B cell (primary cell): ENCODE measurements around the gene TELO2. TPM values are rescaled to one million over a fixed set of nuclear protein-coding genes. Genes with fewer than 3 reads are reported as not detected.

ENCODE experiments used
- ATAC-seq: fragments of 200-7000 bp; cut with Tn5 transposase; one replicate; pipeline ENCODE4 v1.10.0; 2021; ENCODE audit warnings: low read depth, mild to moderate bottlenecking, moderate number of reproducible peaks, moderate library complexity
- CTCF ChIA-PET: fragments of 350-600 bp; sonication (Branson Sonifier 250); formaldehyde crosslinking; loops from one replicate; lab custom pipeline; 2021; ENCODE audit warnings: antibody characterized with exemption, inconsistent platforms; lab: Charles Lee
- POLR2A ChIA-PET: fragments of 350-600 bp; sonication (Branson Sonifier 250); formaldehyde crosslinking; loops from one replicate; lab custom pipeline; 2021; ENCODE audit warnings: antibody characterized with exemption; lab: Charles Lee
- DNase-seq: peaks from one replicate; pipeline ENCODE4 v3.0.0; 2013
- H2AFZ ChIP-seq: 2 replicates; pipeline ENCODE4 v1.6.1; 2012; ENCODE audit warnings: mild to moderate bottlenecking, low read depth, low read length; ENCODE audit not compliant: insufficient read depth, poor library complexity, severe bottlenecking
- H3K27ac ChIP-seq, 2 donors: 1 replicate in 1 of 2; 2 replicates in 1 of 2; pipeline ENCODE4 v1.5.1; 2012 to 2013; ENCODE audit warnings: low read length in 2 of 2, mild to moderate bottlenecking in 2 of 2, moderate library complexity in 1 of 2
- H3K27me3 ChIP-seq, 4 experiments: fragments of 200-600 bp in 1 of 4; sonication (generic) in 1 of 4; replicated peaks in 1 of 4; 1 replicate in 2 of 4; 2 replicates in 2 of 4; pipeline versions ENCODE4 v1.6.1 to v1.7.0; 2013 to 2016; ENCODE audit warnings: low read length in 3 of 4, mild to moderate bottlenecking in 2 of 4, mixed read lengths in 1 of 4, moderate library complexity in 1 of 4; ENCODE audit not compliant: insufficient read depth in 4 of 4, control insufficient read depth in 3 of 4; ENCODE audit errors: control extremely low read depth in 1 of 4
- H3K36me3 ChIP-seq, 2 experiments: replicated peaks in 1 of 2; 1 replicate in 1 of 2; 2 replicates in 1 of 2; pipeline versions ENCODE4 v1.6.1 to v1.7.1; 2013; ENCODE audit warnings: low read length in 1 of 2; ENCODE audit not compliant: insufficient read depth in 2 of 2, control insufficient read depth in 1 of 2; ENCODE audit errors: control extremely low read depth in 1 of 2, extremely low read depth in 1 of 2
- H3K4me1 ChIP-seq, 2 donors: fragments of 200-600 bp in 1 of 2; sonication (generic) in 1 of 2; 1 replicate in 1 of 2; 2 replicates in 1 of 2; pipeline versions ENCODE4 v1.5.1 to v1.6.1; 2013 to 2017; ENCODE audit warnings: low read length in 2 of 2; ENCODE audit not compliant: control insufficient read depth in 2 of 2, insufficient read depth in 2 of 2
- H3K4me2 ChIP-seq: replicated peaks from 2 replicates; pipeline ENCODE3; 2012; ENCODE audit warnings: mild to moderate bottlenecking, low read depth, low read length; ENCODE audit not compliant: poor library complexity, severe bottlenecking
- H3K4me3 ChIP-seq, 5 experiments: fragments of 200-600 bp in 1 of 5; sonication (generic) in 1 of 5; 1 replicate in 3 of 5; 2 replicates in 2 of 5; pipeline versions ENCODE4 v1.5.1 to v1.7.0; 2011 to 2016; ENCODE audit warnings: low read length in 4 of 5, mild to moderate bottlenecking in 4 of 5, low read depth in 2 of 5, control low read depth in 1 of 5, moderate library complexity in 1 of 5; ENCODE audit not compliant: insufficient read depth in 1 of 5; ENCODE audit errors: control extremely low read depth in 1 of 5, extremely low read depth in 1 of 5
- H3K79me2 ChIP-seq: fragments of 200-600 bp; sonication (generic); one replicate; pipeline ENCODE4 v1.6.0; 2016; ENCODE audit warnings: low read length; ENCODE audit not compliant: control insufficient read depth, insufficient read depth
- H3K9ac ChIP-seq: fragments of 200-600 bp; sonication (generic); 2 replicates; pipeline ENCODE4 v1.6.1; 2017; ENCODE audit warnings: mild to moderate bottlenecking, low read length, moderate library complexity
- H3K9me3 ChIP-seq, 3 donors: one replicate each; pipeline versions ENCODE4 v1.6.1 to v1.7.1; 2013; ENCODE audit warnings: low read length in 2 of 3; ENCODE audit not compliant: control insufficient read depth in 2 of 3, insufficient read depth in 1 of 3; ENCODE audit errors: control extremely low read depth in 1 of 3
- H4K20me1 ChIP-seq: 2 replicates; pipeline ENCODE4 v1.6.0; 2012; ENCODE audit warnings: mild to moderate bottlenecking, low read length; ENCODE audit not compliant: insufficient read depth, control insufficient read depth, poor library complexity, severe bottlenecking
- H3K27ac Mint-ChIP-seq: one replicate; pipeline ENCODE4 v1.8.0; 2021; ENCODE audit warnings: mixed read lengths
- H3K27me3 Mint-ChIP-seq: one replicate; pipeline ENCODE4 v1.8.0; 2021; ENCODE audit warnings: mixed read lengths
- H3K4me1 Mint-ChIP-seq: one replicate; pipeline ENCODE4 v1.8.0; 2021; ENCODE audit warnings: mixed read lengths
- H3K4me3 Mint-ChIP-seq: one replicate; pipeline ENCODE4 v1.8.0; 2021; ENCODE audit warnings: mixed read lengths
- H3K9me3 Mint-ChIP-seq: one replicate; pipeline ENCODE4 v1.8.0; 2022; ENCODE audit warnings: mixed read lengths; ENCODE audit not compliant: insufficient read depth
- EZH2 ChIP-seq: IDR thresholded peaks from 2 replicates; pipeline ENCODE4 v1.6.1; 2012; ENCODE audit warnings: borderline replicate concordance, low read depth, mild to moderate bottlenecking, moderate library complexity, low read length; ENCODE audit not compliant: insufficient read depth, poor library complexity, severe bottlenecking
- WGBS: methylation state at CpG from one replicate; pipeline ENCODE4 v1.1.5; 2013; ENCODE audit warnings: missing lambda C conversion rate; ENCODE audit not compliant: insufficient coverage; 5-methylcytosine and 5-hydroxymethylcytosine counted together
- intact Hi-C: fragments of 100-400 bp; cut with micrococcal nuclease; formaldehyde crosslinking; loops from one replicate; pipeline ENCODE4 v1.10.0; 2022
- polyA plus RNA-seq: library from polyadenylated mRNA; depleted of rRNA; stranded (reverse); fragments of >200 nt; gene quantifications from 2 replicates; pipeline ENCODE4 v1.2.3, GENCODE V29; 2012
- total RNA-seq, 2 donors: library from RNA; stranded (reverse); fragments of 120-200 nt in 1 of 2; gene quantifications; 1 replicate in 1 of 2; 2 replicates in 1 of 2; pipeline versions ENCODE4 v1.2.3 to v1.2.4, GENCODE V29; 2013 to 2022
- TF ChIP-seq, protein P1 (sequence below): fragments of 200-600 bp; IDR thresholded peaks from one replicate; pipeline ENCODE4 v1.8.0; 2022; ENCODE audit warnings: antibody characterized with exemption, mild to moderate bottlenecking

Gene TELO2
- total and polyA plus RNA-seq, 2 donors (not counting 1 experiment from before 2014, with no cell fraction given), result 81.9 to 136 TPM

DNA sequence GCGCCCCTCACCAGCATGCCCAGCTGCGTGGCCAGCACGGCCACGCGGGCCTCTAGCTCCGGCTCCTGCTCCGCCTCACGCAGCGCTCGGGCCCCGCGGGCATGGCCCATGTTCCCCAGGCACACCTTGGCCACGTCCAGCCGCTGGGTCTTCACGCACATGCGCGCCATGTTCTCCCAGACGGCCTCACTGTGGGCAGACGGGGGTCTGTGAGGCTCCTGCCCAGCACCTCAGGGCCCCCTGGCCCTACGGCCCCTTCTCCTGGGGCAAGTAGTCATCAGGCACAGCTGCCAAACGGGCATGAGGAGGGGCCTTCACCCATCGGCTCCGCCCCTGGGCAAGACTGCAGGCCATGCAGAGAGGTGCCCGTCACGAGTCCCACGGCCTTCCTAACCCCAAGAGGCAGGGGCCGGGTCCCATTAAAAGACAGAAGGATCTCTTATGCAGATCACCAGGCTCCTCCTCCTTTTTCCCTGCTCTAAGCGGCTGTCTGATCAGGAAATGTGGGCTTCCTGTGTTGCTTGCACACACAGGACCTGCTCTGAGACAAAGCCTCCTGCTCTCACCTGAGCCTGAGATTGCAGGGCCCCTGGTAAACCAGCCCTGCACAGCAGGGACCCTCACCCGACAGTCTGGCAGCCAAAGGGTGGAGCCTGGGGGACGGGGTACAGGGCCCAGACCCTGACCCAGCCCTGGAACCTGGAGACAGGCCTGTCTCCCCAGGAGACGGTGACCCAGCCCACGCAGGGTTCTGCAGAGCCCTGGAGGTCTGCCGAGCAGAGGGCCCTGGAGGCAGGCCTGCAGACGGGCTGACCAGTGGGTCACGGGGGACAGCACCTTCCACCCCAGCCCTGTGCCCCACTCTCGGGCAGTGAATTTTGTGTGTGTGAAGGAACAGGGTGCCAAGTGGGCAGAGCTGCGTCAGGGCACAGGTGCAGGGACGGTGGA is 33.7 kb downstream of the TELO2 start:
- Mint-ChIP-seq H3K4me1 (no peaks in the 10 kb centered on the region), H3K4me3 (no peak overlapping the region), H3K27me3 (no peaks in the 10 kb centered on the region), H3K9me3 (no peaks in the 10 kb centered on the region), H3K27ac (no peak overlapping the region)
- no peaks in the 10 kb centered on the region for H3K79me2 ChIP-seq
- no peak overlapping the region for H3K4me3 ChIP-seq
- 67% methylated on average over 35 of the region's 38 CpGs for WGBS
- ATAC-seq (no peak), DNase-seq (no peak)
- no peak overlapping the region for H3K4me2 ChIP-seq
- CTCF ChIA-PET, result no interaction called here
- no peak overlapping the region for H2AFZ ChIP-seq
- no peaks in the 10 kb centered on the region for H3K36me3 ChIP-seq
- H3K27ac ChIP-seq, result no peak overlapping the region
- POLR2A ChIA-PET, result no interaction called here
- H3K9me3 ChIP-seq, result no peaks in the 10 kb centered on the region
- peaks cover 0 to 2% of the 10 kb centered on the region in 2 donors for H3K4me1 ChIP-seq
- intact Hi-C loops, result no loop called here
- H3K9ac ChIP-seq, result no peak overlapping the region
- TF ChIP-seq, protein P1, sequence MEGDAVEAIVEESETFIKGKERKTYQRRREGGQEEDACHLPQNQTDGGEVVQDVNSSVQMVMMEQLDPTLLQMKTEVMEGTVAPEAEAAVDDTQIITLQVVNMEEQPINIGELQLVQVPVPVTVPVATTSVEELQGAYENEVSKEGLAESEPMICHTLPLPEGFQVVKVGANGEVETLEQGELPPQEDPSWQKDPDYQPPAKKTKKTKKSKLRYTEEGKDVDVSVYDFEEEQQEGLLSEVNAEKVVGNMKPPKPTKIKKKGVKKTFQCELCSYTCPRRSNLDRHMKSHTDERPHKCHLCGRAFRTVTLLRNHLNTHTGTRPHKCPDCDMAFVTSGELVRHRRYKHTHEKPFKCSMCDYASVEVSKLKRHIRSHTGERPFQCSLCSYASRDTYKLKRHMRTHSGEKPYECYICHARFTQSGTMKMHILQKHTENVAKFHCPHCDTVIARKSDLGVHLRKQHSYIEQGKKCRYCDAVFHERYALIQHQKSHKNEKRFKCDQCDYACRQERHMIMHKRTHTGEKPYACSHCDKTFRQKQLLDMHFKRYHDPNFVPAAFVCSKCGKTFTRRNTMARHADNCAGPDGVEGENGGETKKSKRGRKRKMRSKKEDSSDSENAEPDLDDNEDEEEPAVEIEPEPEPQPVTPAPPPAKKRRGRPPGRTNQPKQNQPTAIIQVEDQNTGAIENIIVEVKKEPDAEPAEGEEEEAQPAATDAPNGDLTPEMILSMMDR, result no peak
- no peak for TF ChIP-seq EZH2
- H4K20me1 ChIP-seq, result no peaks in the 10 kb centered on the region
- H3K27me3 ChIP-seq, result no peaks in the 10 kb centered on the region
